NCI-H187 treated with DMSO at 0.1 percent for 48 hours (cell line): ENCODE results near the gene HSPA9.

Experiments
- DNase-seq: peaks from one replicate; lab custom pipeline; 2025; lab: John Stamatoyannopoulos, UW

Gene HSPA9

GRCh38 chr5:138575194-138576015, at the start of gene HSPA9:
Gene HSPA9, minus strand, starts transcription at chr5:138575401. Its CDS starts 83 bp downstream, at chr5:138575318.
- peak; percentile 98 for DNase-seq

- no peak for DNase-seq
Observed at GRCh38 chr5:138623053-138623452, 47.9 kb upstream of the HSPA9 start.

GRCh38 chr5:138622051-138622450, 46.9 kb upstream of the HSPA9 start:
- no peak for DNase-seq

DNA sequence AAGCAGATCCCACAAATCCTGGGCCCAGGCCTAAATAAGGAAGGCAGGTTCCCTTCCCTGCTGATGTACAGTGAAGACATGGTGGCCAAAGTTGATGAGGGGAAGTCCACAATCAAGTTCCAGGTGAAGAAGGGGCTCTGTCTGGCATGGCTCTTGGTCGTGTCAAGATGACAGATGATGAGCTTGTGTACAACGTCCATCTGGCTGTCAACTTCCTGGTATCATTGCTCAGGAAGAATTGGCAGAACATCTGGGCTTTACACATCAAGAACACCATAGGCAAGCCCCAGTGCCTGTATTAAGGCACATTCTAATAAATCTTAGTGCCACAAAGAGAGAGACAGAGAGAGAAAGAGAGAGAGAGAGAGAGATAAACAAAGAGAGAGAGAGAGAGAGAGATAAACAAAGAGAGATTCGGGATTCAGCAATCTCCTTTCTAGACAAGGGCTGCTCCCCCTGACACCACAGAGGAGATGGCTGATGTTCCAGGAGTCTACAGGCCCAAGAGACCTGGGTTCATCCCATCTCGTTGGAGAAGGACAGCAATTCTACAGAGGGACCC, 45.5 kb upstream of the HSPA9 start:
- DNase-seq = no peak

- DNase-seq = no peak
Observed at GRCh38 chr5:138616508-138616907, 41.3 kb upstream of the HSPA9 start.

- DNase-seq = no peak
Observed at GRCh38 chr5:138615461-138615860, 40.3 kb upstream of the HSPA9 start.

DNA sequence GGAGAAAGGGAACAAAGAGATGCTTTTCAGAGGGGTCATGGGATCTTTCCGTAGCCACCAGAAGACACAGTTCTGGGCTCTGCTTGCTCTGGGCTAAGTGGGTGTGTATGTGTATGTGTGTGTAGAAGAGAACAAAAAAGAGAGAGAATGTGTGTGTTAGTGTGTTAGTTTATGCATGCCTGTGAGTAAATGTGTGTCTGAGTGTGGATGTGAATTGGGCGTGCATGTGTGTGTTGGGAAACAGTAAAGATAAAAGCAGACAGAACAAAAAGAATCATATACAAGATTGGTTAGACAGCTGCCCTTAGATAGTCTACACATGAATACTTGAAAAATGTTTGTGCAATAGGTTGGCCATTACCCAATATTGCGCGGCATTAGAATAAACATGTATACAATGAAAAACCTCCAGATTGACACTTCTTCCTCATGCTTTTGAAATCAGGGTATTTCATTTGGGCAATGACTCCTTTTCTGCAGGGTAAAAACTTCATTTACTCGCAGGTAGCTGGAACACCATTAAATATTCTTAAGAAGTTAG, 36.5 kb upstream of the HSPA9 start:
- no peak for DNase-seq

GRCh38 chr5:138610918-138611677, 35.9 kb upstream of the HSPA9 start:
- DNase-seq = no peak

GRCh38 chr5:138610415-138610917, 35.3 kb upstream of the HSPA9 start:
- no peak for DNase-seq

DNA sequence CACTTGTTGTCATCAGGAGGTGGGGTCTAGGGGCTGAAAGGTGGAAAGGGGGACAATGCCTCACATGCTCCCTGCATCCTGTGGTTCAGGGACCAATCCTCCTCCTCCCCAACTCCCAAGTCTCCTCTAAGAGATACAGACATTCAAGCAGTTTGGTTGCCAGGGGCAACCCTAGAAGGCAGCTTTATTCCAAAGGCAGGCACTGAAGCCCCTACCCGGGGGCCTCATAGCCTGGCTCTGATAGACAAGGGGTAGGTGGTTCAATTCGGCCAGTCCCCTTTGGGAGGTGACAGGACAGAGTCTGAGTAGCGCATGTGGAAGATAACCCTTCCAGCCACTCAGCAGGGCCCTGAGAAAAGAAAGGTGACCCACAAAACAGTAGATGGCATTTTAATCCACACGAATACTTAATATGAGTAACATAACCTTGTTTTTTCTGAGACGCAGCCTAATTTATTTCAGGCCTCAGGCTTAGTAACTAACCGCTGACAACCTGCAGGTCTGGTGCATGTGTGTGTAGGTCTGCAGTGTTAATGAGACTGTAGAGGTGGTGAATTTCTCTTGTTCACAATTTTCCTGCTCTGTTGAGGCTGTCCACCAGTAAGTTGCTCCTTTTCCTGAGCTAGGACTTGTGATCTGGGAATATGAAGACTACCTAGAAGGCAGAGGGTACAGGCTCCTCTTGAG, 31.3 kb upstream of the HSPA9 start:
- no peak for DNase-seq

DNA sequence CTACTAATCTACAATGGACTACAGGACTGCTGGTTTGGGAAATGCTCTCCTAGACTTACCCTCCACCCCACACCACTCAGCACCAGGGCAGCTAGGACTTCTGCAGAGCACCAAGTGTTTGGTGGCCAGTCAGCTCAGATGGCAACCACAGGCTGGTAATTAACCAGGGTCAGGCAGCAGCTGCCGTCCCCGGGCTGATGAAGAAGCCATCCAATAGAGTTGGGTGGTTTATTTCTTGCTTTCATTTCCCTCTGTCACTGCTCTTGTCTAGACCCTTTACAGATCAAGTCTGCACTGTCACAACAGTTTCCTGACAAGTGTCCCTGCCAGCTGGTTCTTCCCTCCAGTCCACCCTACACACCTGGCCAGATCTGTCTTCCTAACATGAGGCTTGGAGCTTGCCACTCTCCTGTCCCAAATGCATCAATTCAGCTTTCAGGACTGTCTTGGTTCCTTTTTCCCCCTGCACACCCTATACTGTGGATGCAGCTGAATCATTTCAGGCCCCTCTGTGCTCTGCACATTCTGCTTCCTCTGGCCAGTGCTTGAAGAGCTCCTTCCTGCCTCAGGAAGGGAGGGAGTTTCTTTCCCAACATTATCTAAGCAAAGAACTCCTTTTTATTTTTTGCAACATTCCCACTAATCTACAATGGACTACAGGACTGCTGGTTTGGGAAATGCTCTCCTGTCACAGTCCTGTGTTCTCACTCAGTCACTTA, 30.2 kb upstream of the HSPA9 start:
- no peak for DNase-seq

DNA sequence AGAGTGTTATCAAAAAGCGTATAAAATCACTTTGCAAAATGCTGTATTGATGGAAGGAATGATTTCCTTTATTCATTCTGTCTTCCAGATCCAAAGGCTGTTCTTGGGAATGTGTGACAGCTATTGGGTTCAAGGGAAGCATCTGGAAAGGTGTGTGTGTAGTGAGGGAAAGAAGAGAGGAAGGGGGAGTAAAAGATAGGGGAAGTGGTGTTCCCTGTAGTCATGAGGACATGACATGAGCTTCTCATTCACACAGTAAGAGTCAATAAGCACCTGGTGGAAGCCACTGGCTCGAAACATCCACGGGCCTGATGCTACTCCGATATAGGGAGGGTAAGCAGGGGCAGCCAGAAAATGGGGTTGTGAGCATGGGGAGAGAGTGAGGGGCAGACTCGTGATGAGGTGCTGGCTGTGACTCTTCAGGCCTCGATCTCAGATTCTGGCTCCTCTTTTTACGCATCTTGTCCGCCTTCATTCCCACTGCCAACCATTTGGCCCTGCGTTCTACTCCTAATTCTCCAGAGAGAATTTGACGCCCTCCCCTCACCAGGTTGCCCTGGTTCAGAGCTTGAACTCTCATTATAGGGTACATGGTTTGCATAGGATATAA, 29.1 kb upstream of the HSPA9 start:
- DNase-seq = no peak

DNA sequence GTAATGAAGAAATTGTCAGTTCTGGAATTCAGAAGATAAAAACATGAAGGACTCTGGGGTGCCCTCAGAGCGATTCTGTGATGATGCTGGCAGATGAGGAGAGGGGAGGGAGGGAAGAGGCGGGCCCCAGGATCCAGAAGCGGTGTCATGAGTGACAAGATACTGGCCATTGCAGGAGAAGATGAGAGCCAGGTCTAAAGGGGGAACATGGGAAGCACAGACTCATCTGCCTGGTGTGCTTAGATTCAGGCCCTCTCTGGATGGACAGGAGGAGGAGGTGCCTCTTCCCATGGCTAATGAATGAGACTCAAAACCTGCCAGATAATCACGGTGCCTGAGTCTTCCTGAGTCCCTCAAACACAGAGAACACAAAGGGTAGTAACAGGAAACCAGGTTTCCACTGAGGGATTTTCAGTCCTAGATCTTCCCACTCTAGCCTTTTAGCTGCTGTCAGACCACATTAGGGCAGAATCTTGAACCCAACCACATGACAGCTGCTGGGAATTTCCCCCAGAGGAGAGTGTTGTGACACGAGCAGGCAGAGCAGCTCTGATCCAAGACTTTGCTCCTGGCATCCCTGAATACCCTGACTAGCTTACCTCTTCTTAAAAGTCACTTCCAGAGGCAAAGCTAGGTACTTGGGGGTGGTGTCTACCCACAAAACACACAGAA, 28.2 kb upstream of the HSPA9 start:
- DNase-seq = no peak

DNA sequence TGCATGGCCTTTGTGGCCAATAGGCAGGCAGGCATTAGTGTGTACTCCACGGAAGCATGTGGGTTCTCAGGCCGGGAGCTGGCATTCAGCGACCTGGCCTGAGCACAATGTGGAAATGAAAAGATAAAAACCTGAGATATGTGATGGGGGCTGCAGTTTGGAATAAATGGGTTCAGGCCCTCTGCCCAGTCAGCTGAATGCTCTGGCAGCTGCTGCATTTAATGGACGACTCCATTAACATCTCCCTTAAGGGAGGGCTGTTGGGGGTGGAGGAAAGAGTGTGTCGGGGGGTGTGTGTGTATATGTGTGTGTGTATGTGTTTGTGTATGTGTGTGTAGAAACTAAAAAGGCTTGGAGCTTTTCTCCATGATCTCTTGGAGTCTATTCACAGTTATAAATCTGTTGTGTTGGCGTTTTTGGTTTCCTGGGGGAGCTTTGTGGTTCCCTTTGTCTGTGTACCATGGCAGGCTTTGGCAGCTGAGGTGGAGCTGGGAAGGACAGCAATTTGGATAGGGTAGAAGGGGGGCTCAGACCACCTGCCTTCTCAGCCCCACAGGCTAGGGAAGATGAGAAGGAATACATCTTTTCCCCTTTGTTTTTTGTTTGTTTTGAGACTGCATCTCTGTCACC, 27.3 kb upstream of the HSPA9 start:
- DNase-seq = no peak

DNA sequence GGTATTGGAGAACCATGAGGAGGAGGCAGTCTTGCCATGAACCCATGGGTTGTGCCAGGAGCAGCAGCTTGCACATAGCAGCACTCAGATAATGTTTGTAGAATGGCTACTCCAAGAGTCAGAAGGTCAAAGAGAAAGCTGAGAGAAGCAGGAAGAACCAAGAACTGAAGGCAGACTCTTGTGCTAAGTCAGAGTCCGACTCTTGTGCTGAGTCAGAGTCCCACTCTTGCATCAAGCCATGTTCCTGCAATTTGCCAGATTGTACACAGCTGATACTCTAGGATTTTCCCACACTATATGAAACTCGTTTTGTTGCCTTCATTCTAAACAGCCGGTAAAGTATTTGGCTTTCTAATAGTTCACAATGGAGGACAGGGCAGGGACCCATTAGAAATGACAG, 26.2 kb upstream of the HSPA9 start:
- no peak for DNase-seq

GRCh38 chr5:138600446-138600845, 25.2 kb upstream of the HSPA9 start:
- no peak for DNase-seq

- no peak for DNase-seq
Observed at GRCh38 chr5:138597661-138598400, 22.6 kb upstream of the HSPA9 start.

DNA sequence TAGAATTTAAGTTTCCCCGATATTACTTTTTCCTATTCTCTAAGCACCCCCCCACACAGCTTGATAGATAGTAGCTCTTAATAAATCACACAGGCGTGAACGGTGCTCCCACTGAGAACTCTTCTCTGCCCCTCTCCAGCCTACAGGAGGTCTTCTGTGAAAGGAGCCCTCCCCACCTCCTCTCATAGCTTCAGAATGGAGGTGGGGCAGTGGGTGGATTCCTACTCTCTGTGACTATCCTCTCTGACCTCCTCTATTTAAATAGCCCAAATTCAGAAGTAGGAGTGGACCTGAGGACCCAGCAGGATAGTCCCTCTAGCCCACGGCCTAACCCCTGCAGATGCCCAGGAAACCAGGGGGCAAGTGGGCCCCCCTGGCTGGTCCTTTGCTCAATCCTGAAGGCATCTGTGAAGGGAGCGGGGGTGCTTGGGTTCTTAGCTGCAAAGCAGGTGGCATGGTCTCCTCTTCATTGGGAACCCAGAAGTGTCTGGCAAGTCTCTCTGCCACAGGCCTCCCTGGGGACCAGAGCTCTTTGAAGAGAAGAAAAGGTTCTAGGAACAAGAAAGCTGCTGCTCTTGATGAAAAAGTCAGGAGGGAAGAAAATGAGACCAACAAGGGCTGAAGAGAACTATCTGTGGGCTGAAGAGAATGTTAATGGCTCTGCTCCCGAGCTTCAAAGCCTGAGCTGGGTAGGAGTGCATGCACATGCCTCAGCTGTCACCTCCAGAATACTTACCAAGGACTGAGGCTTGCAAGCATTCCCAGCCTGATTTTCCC, 21.1 kb upstream of the HSPA9 start:
- DNase-seq = no peak
